Loucy (cell line): ENCODE results near the gene PIK3CG.

Source experiments
- EZH2phosphoT487 ChIP-seq: fragments of 200-600 bp; IDR thresholded peaks from 2 replicates; pipeline ENCODE4 v1.6.1; 2018; ENCODE audit warnings: antibody characterized with exemption, mild to moderate bottlenecking, moderate library complexity, borderline replicate concordance
- TF ChIP-seq, protein P1 (sequence below): fragments of 200-600 bp; sonication (generic); conservative IDR thresholded peaks from 2 replicates; pipeline ENCODE4 v1.5.1; 2014; ENCODE audit warnings: mild to moderate bottlenecking, antibody characterized with exemption, low read length

DNA sequence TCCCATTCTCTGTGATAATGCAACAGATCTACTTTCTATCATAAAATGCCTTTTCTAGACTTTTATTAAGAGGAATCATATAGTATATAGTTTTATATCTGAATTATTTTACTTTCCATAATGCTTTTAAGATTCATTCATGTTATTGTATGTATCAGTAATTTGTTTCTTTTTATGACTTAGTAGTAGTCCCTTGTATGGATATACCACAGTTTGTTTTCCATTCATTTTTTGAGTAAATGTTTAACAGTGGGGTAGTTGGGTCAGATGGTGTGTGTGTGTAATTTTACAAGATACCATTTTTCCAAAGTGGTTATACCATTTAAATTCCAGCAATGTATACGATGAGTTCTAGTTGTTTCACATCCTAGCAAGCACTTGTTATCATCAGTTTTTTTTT is 10.4 kb downstream of the PIK3CG start:
- TF ChIP-seq, protein P1, sequence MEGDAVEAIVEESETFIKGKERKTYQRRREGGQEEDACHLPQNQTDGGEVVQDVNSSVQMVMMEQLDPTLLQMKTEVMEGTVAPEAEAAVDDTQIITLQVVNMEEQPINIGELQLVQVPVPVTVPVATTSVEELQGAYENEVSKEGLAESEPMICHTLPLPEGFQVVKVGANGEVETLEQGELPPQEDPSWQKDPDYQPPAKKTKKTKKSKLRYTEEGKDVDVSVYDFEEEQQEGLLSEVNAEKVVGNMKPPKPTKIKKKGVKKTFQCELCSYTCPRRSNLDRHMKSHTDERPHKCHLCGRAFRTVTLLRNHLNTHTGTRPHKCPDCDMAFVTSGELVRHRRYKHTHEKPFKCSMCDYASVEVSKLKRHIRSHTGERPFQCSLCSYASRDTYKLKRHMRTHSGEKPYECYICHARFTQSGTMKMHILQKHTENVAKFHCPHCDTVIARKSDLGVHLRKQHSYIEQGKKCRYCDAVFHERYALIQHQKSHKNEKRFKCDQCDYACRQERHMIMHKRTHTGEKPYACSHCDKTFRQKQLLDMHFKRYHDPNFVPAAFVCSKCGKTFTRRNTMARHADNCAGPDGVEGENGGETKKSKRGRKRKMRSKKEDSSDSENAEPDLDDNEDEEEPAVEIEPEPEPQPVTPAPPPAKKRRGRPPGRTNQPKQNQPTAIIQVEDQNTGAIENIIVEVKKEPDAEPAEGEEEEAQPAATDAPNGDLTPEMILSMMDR, result no peak
- TF ChIP-seq EZH2phosphoT487, result no peak
